Neural crest cell (in vitro differentiated cells): ENCODE results near the gene FAM117B. TPM values are rescaled to one million over a fixed set of nuclear protein-coding genes. Genes with fewer than 3 reads are reported as not detected.

Experiments
- DNase-seq: peaks from one replicate; pipeline ENCODE4 v3.0.0; 2021; ENCODE audit warnings: low read depth, mixed read lengths, low spot score
- H3K27ac Mint-ChIP-seq: one replicate; pipeline ENCODE4 v1.8.0; 2021; ENCODE audit warnings: mild to moderate bottlenecking, mixed read lengths; ENCODE audit not compliant: unreplicated experiment
- H3K27me3 Mint-ChIP-seq: 2 replicates; pipeline ENCODE4 v1.8.0; 2021; ENCODE audit warnings: low read depth, mild to moderate bottlenecking, mixed read lengths
- H3K36me3 Mint-ChIP-seq: 2 replicates; pipeline ENCODE4 v1.8.0; 2021; ENCODE audit warnings: low read depth, mild to moderate bottlenecking, mixed read lengths
- H3K4me1 Mint-ChIP-seq: 2 replicates; pipeline ENCODE4 v1.8.0; 2021; ENCODE audit warnings: mixed read lengths
- H3K4me3 Mint-ChIP-seq: one replicate; pipeline ENCODE4 v1.8.0; 2021; ENCODE audit warnings: mild to moderate bottlenecking, mixed read lengths
- H3K9me3 Mint-ChIP-seq: 2 replicates; pipeline ENCODE4 v1.8.0; 2021; ENCODE audit warnings: mixed read lengths
- CTCF ChIP-seq: fragments of 200-600 bp; sonication (generic); conservative IDR thresholded peaks from 2 replicates; pipeline ENCODE4 v1.5.0; 2021; ENCODE audit warnings: antibody characterized with exemption, mild to moderate bottlenecking
- total RNA-seq: library from RNA; stranded (reverse); gene quantifications from 2 replicates; pipeline ENCODE4 v1.2.1, GENCODE V29; 2021

FAM117B gene
- total RNA-seq, 1 donor from 2014 or later: 22.8 TPM

- Mint-ChIP-seq H3K4me1 (peaks cover 7% of the 10 kb centered on the region), H3K27ac (no peak overlapping the region), H3K36me3 (peaks cover 30% of the 10 kb centered on the region), H3K9me3 (peaks cover 21% of the 10 kb centered on the region), H3K27me3 (no peaks in the 10 kb centered on the region), H3K4me3 (no peak overlapping the region)
- no peak for TF ChIP-seq CTCF
- DNase-seq: no peak
Measured at GRCh38 chr2:202716953-202717597, 82.3 kb downstream of the FAM117B start.

GRCh38 chr2:202717598-202718310 is 83.0 kb downstream of the FAM117B start:
- peaks cover 26% of the 10 kb centered on the region for H3K36me3 Mint-ChIP-seq
- peaks cover 17% of the 10 kb centered on the region for H3K9me3 Mint-ChIP-seq
- H3K4me1 Mint-ChIP-seq: peaks cover 7% of the 10 kb centered on the region
- H3K4me3 Mint-ChIP-seq: no peak overlapping the region
- H3K27ac Mint-ChIP-seq: no peak overlapping the region
- DNase-seq: no peak
- TF ChIP-seq CTCF: no peak
- H3K27me3 Mint-ChIP-seq: no peaks in the 10 kb centered on the region

- H3K4me1 Mint-ChIP-seq: peaks cover 7% of the 10 kb centered on the region
- no peak for TF ChIP-seq CTCF
- peaks cover 18% of the 10 kb centered on the region for H3K36me3 Mint-ChIP-seq
- no peak for DNase-seq
- peaks cover 9% of the 10 kb centered on the region for H3K9me3 Mint-ChIP-seq
- no peak overlapping the region for H3K27ac Mint-ChIP-seq
- H3K27me3 Mint-ChIP-seq: no peaks in the 10 kb centered on the region
- no peak overlapping the region for H3K4me3 Mint-ChIP-seq
Measured at GRCh38 chr2:202718614-202719013, 83.8 kb downstream of the FAM117B start.

- Mint-ChIP-seq H3K27me3 (no peaks in the 10 kb centered on the region), H3K9me3 (peaks cover 9% of the 10 kb centered on the region), H3K36me3 (peaks cover 18% of the 10 kb centered on the region), H3K27ac (no peak overlapping the region), H3K4me3 (no peak overlapping the region), H3K4me1 (peaks cover 7% of the 10 kb centered on the region)
- DNase-seq: no peak
- TF ChIP-seq CTCF: no peak
Measured at GRCh38 chr2:202720226-202720625, 85.5 kb downstream of the FAM117B start.

GRCh38 chr2:202721621-202722020 is 86.9 kb downstream of the FAM117B start:
- Mint-ChIP-seq H3K4me1 (peaks cover 7% of the 10 kb centered on the region), H3K4me3 (no peak overlapping the region), H3K9me3 (peaks cover 4% of the 10 kb centered on the region), H3K27me3 (no peaks in the 10 kb centered on the region), H3K36me3 (peaks cover 10% of the 10 kb centered on the region), H3K27ac (no peak overlapping the region)
- TF ChIP-seq CTCF: no peak
- DNase-seq: no peak
